NOMO-1 treated with dmso at 0.1 percent for 144 hours (cell line): ENCODE measurements around the gene FRMD4A.

Source experiments
- DNase-seq: peaks from one replicate; lab custom pipeline; 2025; ENCODE audit not compliant: unreplicated experiment; lab: John Stamatoyannopoulos, UW

FRMD4A gene

DNA sequence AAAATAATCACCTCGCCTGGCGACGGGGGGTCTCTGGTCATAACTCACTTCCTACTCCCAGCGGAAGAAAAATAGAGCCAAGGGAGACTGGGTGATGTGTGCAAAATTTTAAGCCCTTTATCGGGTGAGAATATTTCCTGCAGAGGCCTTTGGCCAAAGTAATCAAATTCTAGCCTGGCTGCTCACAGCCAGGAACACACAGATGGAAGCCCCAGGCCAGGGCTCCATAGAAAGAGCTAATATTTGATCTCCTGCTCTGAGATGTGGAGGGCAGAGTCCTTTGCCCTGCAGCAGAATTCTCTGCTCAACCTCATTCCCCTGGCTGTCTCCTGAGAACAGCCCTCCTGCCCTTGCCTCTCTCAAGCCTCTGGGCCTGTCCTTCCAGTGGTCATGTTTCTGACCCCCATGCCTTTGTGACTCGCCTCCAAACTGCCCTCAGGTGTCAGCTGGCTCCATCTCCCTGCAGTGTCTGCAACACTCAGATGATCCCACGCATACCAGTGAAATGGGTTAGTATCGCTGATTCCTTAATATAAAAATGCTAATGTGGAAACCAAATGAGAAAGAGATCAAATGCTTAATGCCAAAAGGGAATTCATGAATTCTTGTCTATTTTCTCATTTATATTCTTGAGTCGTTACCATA lies 34.5 kb downstream of the FRMD4A start:
- no peak for DNase-seq

DNA sequence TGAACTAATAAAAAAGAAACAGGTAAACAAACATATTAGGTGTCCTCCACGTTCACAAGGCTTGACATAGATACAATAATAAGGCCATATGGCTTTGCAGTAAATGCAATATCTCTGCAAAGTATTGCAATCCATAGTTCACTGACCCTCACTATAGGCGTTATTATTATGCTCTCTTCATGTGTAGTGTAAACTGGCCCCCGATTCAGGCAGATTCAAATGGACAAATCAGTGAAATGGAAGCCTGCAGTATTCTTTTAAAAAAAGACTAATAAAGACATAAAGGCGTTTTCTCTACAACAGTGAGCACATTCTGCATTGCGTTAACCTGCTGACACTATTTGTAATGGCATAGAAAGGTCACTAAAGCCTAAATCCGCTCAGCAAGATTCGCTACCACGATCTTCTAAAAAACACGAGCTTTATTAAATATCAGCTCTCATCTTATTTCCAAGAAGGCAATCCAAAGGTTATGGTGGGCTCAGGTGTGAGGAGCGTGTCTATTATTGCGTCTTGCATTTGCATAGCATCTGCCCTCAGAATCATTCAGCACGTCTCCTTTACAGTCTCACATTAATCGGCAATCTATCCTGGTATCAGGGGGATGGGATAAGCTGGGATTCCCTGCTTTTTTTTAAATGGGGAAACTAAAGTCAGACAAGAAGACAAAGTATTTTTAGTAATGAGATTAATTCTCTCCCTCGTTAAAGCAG lies 36.2 kb downstream of the FRMD4A start:
- no peak for DNase-seq

DNA sequence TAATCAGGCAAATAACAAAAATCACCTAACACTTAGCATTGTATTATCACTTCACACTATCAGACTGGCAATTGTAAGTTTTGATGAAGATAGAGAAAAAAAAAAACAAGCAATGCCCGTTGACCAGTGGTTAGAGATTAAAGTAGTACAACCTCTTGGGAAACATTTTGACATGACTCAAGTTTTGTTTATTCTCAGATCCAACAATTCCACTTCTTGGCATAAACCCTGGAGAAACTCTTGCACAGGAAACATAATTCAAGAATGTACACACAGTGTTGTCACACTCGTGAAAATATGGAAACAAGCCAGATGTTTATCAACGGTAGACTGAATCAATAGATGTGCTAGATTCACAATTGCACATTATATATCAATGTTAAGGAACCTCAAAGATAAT lies 37.2 kb downstream of the FRMD4A start:
- no peak for DNase-seq

DNA sequence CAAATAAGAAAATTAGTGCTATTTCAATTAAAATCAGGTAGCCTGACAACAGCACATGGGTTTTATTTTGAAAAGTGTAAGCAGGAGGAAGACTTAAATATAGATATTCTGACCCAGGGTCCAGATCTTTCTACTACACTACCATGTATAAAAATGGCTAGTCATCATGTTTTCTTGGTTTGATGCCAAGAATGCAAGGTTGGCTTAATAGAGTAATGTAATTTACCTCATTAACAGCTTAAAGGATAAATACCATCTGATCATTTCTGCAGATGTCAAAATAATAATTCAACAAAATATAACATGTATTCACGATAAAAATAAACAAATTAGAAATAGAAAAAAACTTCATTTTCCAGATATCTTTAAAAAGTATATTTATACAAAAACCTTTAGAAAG lies 39.4 kb downstream of the FRMD4A start:
- DNase-seq, result no peak

DNA sequence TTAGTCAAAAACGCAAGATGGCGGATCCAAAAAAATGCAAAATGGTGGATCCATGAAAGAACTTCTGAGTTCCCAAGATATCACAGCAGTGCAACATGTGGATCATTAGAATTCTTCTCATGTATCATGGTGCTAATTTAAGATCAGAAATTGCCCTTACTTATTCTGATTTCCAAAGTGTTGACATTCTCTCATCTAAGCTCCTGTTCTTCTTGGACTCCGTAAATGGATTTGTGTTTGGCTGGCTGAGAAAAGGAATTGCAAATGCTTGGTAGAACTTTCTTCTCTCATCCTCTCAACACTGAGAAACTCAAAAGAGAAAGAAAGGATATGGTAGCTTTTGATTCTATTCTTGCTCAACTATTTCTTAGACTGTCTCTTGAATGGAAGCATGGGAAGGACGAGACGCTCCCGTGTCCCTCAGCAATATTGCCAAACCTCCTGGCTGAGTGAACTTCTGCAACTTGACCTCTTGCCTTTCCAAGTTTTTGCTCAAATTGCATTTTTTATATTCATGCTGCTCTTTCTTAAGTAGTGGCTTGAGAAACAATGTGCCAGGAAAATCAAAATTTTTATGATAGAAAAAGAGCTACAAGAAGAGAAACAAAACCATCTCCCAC lies 44.7 kb downstream of the FRMD4A start:
- no peak for DNase-seq

DNA sequence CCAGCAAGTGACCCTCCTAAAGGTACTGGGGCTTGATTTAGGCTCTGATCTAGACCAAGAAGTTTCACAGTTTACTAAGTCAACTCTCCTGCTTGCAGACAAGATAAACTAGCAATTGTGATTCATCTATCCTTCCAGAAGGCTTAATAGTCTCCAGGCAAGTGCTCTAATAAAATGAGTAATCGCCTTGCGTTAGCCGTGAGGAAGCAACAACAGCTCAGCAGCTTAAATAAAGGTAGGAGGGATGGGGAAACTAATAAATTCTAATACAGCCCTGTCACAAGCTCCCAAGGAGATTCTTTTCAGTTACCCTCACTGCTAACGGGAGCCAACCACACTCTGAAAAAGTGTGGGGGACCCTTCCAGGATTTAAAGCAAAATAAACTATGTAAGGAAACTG lies 48.4 kb downstream of the FRMD4A start:
- no peak for DNase-seq

DNA sequence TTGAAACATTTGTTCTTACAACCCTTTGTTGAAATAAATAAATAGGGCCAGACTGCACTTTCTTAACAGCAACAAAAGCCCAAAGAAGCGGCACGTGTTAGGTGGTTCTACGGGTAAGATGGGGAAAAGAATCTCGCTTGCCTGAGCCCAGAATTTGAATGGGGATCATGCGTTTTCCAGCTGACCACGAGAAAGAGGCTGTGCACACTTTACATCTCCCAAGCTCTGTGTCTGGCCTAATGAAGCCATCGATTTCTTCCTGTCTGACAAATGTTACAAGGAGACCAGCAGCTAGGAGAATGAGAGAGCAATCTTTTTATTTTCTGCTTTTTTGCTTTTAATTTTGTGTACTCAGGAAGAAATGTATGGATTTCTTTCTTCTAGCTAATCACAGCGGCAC lies 52.2 kb downstream of the FRMD4A start:
- no peak for DNase-seq

DNA sequence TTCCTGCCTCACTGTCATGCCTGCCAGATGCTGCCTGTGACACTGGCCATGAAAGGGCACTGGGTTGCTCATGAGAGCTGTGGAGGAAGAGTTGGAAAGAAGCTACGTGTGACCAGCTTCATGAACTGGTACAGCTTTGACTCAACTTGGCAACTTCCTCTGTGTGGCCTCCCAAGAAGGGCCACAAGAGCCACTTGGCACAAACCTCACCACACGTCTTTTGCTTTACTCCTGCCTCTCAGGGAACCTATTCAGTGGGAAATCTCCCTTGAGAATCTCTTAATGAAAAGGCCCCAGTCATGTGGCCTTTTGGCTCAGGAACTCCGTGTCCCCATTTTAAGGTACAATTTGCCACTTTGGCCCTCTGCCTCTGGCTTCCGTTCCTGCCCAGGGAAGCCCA lies 54.5 kb downstream of the FRMD4A start:
- DNase-seq, result no peak

DNA sequence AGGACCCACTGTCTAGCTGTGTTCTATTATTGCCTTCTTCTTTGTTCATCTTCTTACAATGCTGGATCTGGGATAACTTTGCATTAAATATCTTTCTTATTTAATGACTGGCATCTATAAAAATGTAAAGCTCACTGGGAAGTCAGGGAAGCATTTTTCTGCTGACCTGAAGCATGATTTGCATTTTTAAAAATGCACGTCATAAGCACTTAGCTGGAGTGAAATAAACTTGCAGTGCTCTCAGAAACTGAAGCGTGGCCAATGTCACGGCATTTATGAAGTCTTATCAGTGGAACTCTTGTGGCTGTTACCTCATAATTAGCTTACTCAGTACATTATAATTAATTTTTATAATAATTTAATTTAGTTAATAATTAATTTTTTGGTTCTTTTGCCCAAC lies 59.1 kb downstream of the FRMD4A start:
- no peak for DNase-seq

DNA sequence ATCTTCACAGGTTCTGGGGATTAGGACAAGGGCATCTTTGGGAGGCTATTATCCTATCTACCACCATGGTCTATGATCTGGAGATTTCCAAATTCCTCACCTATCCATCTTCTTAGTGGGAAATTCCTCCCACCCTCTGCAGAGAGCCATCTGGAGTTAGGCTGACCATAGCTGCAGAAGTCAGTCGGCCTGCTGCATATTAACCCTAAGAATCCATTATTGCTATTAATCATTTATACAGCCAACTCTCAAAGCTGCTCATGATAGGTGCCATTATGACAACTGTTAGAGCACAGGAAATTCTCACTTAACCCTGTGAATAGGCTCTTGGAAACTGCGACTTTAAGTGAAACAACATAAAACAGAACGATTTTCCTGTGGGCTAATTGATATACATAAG lies 60.4 kb downstream of the FRMD4A start:
- DNase-seq, result no peak

DNA sequence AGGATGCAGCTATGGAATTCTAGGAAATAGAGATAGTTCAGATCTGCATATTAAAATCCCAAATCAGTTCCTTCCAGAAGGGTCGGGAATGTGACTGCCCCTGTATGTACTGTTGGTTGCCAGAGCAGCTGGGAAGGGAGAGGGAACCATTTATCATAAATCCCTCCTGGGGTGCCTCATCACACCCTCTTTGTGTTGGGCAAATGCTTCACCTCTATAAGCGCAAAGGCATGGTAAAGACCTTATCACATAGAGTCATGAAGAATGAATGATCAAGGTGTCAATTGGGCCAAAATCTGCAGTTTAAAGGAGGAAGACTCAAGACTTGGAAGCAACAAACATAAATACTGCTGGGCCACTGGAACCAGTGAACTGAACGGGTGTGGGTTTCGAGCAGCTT lies 65.0 kb downstream of the FRMD4A start:
- no peak for DNase-seq

DNA sequence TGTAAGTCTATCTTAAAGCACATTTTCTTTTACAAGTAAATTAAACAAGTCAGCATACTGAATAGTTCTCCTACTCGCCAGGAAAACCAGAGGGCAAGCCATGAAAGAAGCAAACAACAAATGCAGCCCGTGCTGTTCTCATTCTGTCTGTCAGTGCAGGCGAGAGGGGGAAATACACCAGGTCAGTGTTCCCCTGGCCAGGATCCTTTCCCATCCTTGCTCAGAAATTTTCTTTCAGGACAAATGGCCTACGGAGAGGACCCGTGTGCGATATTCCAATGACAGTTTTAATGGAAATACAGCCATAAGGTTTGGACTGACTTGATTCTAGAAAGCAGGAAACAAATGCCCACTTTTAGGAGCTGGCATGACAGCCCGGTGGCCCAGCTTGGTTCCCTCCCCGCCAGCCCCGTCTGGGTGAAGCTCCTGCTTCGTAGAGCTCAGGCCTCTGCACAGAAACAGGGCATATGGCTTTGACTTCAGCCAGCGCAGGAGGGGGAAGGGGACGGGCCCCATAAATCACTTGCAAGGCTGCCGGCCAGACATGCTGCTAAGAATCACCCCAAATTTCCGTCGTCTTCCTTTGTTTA lies 67.8 kb downstream of the FRMD4A start:
- no peak for DNase-seq

DNA sequence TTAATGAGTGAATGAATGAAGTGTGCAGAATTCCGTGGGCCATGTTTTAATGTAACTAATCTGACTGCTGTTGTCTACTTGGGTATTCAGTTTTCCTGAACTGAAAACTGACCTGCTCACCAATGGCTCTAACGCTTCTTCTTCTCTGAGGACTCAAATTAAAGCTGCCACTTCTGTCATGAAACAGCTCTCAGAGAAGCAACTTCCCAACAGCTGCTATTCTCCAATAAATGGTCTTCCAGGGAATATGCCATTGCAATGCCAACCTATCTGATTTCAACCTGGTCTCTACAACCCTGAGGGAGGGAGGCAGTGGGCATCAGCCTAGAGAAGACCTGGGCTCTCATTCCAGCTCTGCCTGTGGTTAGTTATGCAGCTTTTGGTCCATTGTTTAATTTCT lies 69.4 kb downstream of the FRMD4A start:
- DNase-seq, result no peak

DNA sequence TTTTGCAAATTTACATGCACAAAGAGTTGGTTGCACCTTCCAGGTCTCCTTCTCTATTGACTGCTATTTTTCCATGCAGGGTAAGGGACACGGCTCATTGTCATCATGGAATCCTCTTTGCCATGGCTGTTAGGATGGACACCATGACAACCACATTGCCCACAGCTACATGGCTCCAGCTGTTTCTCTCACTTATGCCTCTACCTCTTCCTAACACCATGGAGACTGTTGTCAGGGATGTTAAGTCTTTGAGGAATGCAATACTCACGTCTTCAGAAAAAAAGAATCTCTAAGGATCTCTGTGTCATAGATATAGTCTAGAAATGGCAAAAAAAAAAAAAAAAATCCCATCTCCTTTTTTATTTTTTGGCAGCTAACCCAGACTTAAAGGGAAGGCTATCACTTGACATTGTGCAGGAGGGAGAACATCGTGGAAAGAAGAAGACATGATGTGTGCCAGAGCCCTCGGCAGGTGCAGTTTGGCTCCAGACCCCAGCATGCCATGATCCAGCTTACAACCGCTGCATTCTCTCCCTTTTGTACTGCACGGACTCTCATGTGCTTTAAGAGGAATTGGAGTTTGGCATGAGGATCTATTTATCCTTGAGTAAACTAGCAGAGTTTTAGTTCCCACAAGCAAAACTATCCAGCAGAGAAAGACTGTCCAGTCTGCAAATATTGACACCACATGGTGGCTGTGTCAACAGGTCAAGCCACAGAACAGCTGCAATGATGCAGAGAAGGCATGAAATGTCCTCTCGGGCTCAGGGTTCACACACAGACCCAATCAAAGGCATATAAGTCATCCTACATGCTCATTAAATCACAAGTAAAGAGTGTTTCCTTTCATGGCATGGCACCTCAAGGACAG lies 70.8 kb downstream of the FRMD4A start:
- DNase-seq, result no peak

DNA sequence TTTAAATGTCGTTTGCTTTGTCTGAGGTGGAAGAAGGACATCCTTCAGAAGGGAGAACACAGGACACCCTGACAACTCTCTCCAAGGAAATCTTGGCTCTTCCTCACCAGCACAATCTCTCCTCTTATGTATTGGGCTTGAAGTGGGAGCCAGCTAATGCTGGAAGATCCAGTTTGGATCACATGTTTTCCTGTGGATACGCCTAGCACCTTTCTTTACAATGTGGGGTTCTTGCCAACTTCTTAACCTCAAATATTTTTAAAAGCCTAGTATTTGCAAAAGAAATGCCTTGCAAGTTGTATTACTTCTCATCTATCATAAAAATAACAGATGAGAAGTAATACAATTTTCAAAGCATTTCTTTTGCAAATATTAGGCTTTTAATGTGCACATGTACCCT lies 76.4 kb downstream of the FRMD4A start:
- no peak for DNase-seq

DNA sequence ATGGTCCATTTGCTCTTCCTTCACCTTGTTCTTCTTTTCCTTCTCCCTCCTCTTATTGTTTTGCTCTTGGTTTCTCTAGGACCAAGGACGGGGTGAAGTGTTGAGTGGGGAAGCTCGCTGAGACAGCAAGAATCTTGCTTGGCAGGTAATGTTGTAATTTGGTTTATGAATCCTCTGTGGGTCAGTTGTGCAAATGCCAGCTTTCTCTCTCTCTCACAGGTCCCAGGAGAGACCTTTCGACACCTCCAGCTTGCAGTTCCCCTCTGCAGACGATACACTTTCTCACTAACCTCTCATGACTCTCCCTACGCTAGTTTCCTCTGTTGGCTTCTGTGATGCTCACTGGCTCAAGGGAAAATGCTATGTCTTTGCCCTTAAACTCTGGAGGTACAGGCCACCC lies 77.0 kb downstream of the FRMD4A start:
- DNase-seq, result no peak

DNA sequence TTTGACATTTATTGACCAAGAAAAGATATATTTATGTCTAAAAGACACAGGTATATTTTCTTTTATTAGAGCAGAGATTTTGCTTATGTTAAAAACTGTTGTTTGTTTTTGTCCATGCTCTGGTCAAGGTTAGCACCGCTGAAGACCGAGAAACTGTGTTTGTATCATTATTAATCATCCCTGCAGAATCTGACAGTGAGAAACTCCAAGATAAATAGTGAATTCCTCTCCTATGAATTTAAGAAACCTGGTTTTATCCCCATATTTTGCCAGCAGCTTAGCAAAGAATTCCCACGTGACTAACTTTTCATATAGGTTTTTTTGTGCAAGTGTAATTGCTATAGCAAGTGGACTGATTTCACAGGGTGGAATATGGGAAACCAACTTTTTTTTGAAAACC lies 77.6 kb downstream of the FRMD4A start:
- DNase-seq, result no peak

DNA sequence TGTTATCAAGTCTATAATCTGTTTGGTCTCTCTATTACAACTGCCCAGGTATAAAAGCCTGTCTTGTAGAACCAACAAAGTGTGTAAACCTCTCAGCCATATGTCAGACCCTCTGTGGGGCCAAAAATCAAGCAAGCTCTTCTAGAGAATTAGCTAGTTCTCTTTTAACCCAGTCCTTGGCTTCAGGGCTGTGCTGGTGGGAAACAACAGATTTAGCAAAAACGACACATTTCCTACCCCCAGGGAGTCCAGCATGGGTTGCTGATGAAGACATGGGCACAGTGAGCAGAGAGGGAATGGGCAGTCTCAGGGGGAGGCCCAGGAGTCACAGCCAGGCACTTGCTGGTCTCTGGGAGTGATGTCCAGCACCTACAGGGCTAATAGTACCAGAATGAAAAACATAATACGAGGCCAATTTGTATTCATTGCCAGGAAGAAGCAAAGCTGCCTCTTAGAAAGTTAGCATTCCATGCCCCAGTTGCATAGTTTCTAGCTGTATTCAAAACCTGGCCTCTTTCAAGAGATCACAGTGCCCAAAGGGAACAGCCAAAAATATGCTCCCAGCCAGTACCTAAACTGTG lies 80.1 kb downstream of the FRMD4A start:
- DNase-seq, result no peak

DNA sequence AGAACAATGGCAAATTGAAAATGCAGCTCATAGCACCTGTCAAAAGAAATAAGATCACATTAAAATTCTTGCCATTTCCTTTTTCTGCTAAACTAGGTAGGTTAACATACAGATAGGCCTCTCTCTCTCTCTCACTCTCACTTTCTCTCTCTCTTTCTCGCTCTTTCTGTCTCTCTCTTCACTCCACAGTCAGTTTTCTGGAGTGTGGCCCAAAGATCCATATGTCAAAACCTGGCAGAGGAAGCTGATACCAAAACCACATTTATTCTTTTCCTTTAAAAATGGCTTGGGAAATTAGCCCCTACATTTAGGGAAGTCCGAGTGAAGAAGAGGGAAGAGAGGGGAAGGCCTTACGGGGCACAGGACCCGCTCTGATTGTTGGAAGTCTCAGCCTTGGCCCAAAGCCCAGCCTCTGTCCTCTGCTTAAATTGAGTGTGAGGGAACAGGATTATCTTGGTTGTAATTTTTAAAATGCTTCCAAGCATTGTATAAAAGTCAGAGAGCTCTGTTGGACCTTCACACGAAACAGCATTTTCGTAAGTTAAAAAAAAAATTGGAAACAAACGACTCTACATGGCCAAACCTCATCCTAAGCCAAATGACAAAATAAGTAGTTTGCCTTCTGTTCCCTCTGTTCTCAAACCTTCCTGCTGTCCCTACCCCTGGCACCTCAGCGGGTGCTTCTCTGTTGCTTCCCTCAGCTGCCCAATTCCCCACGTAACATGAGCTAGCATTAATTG lies 83.2 kb downstream of the FRMD4A start:
- DNase-seq, result no peak

DNA sequence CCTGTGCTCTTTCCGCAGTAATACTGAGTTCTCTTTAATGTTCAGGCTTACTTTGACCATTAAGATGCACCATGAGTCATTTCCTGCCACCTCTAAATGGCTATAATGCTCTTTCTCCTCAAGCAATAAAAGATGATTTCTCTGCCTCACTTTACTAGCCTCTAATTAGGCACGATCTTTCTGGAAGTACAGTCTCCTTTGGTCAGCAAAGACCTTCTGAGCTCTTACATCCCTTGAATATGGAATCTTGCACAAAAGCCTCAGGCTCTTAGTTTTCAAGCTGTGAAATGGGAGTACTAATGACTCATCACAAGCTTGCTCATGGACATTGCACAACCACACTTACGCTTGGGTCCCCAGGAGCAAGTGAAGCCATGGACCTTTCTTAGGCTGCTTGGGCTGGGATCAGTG lies 85.9 kb downstream of the FRMD4A start:
- DNase-seq, result peak; percentile 1
